Neural cell (in vitro differentiated cells): ENCODE measurements around the gene NRCAM. TPM values are rescaled to one million over a fixed set of nuclear protein-coding genes. Genes with fewer than 3 reads are reported as not detected.

Experiments used
- H2AFZ ChIP-seq: fragments of 200-600, 300-800 bp; sonication (generic), shearing (Covaris generic); 2 replicates; pipeline ENCODE4 v1.6.0; 2014; ENCODE audit warnings: low read depth, mild to moderate bottlenecking, antibody characterized with exemption, low read length, moderate library complexity
- H3F3A ChIP-seq: fragments of 200-600 bp; shearing (Covaris generic); 2 replicates; pipeline ENCODE4 v1.6.1; 2016; ENCODE audit warnings: mild to moderate bottlenecking, moderate library complexity, mixed read lengths, antibody characterized with exemption, low read length; ENCODE audit not compliant: insufficient read depth, poor library complexity, severe bottlenecking
- H3K27ac ChIP-seq: fragments of 200-600, 300-800 bp; sonication (generic), shearing (Covaris generic); 2 replicates; pipeline ENCODE4 v1.5.1; 2014; ENCODE audit warnings: mild to moderate bottlenecking, low read length, moderate library complexity
- H3K27me3 ChIP-seq: fragments of 300-800, 200-600 bp; sonication (generic), shearing (Covaris generic); 2 replicates; pipeline ENCODE4 v1.6.0; 2014; ENCODE audit warnings: mild to moderate bottlenecking, low read depth, low read length, moderate library complexity; ENCODE audit not compliant: insufficient read depth
- H3K36me3 ChIP-seq: fragments of 300-800, 200-600 bp; sonication (generic), shearing (Covaris generic); 2 replicates; pipeline ENCODE4 v1.5.1; 2014; ENCODE audit warnings: mild to moderate bottlenecking, antibody characterized with exemption, low read length, moderate library complexity; ENCODE audit not compliant: insufficient read depth
- H3K4me2 ChIP-seq: fragments of 300-800, 200-600 bp; sonication (generic), shearing (Covaris generic); 2 replicates; pipeline ENCODE4 v1.6.0; 2014; ENCODE audit warnings: mild to moderate bottlenecking, low read length
- H3K4me3 ChIP-seq: fragments of 300-800, 200-600 bp; sonication (generic), shearing (Covaris generic); 2 replicates; pipeline ENCODE4 v1.5.1; 2014; ENCODE audit warnings: mild to moderate bottlenecking, low read length, moderate library complexity
- H3K79me2 ChIP-seq: fragments of 200-600 bp; shearing (Covaris generic); replicated peaks from 2 replicates; pipeline ENCODE4 v1.6.0; 2014; ENCODE audit warnings: mild to moderate bottlenecking, low read length, moderate library complexity; ENCODE audit not compliant: insufficient read depth
- H3K9ac ChIP-seq: fragments of 300-800, 200-600 bp; sonication (generic), shearing (Covaris generic); 2 replicates; pipeline ENCODE4 v1.6.1; 2016; ENCODE audit warnings: mild to moderate bottlenecking, low read length, mixed read lengths
- H3K9me2 ChIP-seq: fragments of 200-600 bp; shearing (Covaris generic); 2 replicates; pipeline ENCODE4 v1.6.1; 2016; ENCODE audit warnings: mild to moderate bottlenecking, low read length, mixed read lengths; ENCODE audit not compliant: insufficient read depth
- H3K9me3 ChIP-seq: fragments of 200-600, 300-800 bp; sonication (generic), shearing (Covaris generic); 2 replicates; pipeline ENCODE4 v1.6.1; 2016; ENCODE audit warnings: mild to moderate bottlenecking, mixed run types, low read length, moderate library complexity, mixed read lengths
- H4K20me1 ChIP-seq: fragments of 200-600 bp; shearing (Covaris generic); 2 replicates; pipeline ENCODE4 v1.6.1; 2016; ENCODE audit warnings: mild to moderate bottlenecking, mixed run types; ENCODE audit not compliant: insufficient read depth
- CTCF ChIP-seq: fragments of 450-650 bp; IDR thresholded peaks from 2 replicates; pipeline ENCODE4 v1.5.1; 2014; ENCODE audit warnings: antibody characterized with exemption, mild to moderate bottlenecking, moderate library complexity; ENCODE audit not compliant: poor library complexity, severe bottlenecking
- EP300 ChIP-seq: fragments of 450-650 bp; conservative IDR thresholded peaks from 2 replicates; pipeline ENCODE4 v1.6.1; 2014; ENCODE audit warnings: antibody characterized with exemption, mild to moderate bottlenecking, moderate library complexity; ENCODE audit not compliant: poor library complexity, severe bottlenecking
- EZH2 ChIP-seq: fragments of 200-600, 300-800 bp; shearing (Covaris generic), sonication (generic); IDR thresholded peaks from 2 replicates; pipeline ENCODE4 v1.6.1; 2014; ENCODE audit warnings: antibody characterized with exemption, low read length, borderline replicate concordance, mild to moderate bottlenecking; ENCODE audit not compliant: insufficient read depth, poor library complexity, severe bottlenecking
- MXI1 ChIP-seq: fragments of 450-650 bp; conservative IDR thresholded peaks from 2 replicates; pipeline ENCODE4 v1.6.1; 2014; ENCODE audit warnings: antibody characterized with exemption, mild to moderate bottlenecking; ENCODE audit not compliant: poor library complexity, severe bottlenecking
- POLR2AphosphoS5 ChIP-seq: IDR thresholded peaks from 2 replicates; pipeline ENCODE4 v1.6.1; 2012
- RAD21 ChIP-seq: fragments of 450-650 bp; conservative IDR thresholded peaks from 2 replicates; pipeline ENCODE4 v1.6.1; 2014; ENCODE audit warnings: antibody characterized with exemption, mild to moderate bottlenecking, moderate library complexity
- SMC3 ChIP-seq: fragments of 450-650 bp; conservative IDR thresholded peaks from 2 replicates; pipeline ENCODE4 v1.6.1; 2014; ENCODE audit warnings: antibody characterized with exemption, mild to moderate bottlenecking, moderate library complexity; ENCODE audit not compliant: poor library complexity
- TAF1 ChIP-seq: IDR thresholded peaks from 2 replicates; pipeline ENCODE4 v1.6.1; 2012; ENCODE audit warnings: low read depth
- polyA plus RNA-seq: library from polyadenylated mRNA; depleted of rRNA; stranded (reverse); fragments of >200 nt; gene quantifications from 2 replicates; pipeline ENCODE4 v1.2.3, GENCODE V29; 2014
- TF ChIP-seq, protein P1 (sequence below): IDR thresholded peaks from 2 replicates; pipeline ENCODE4 v1.6.1; 2012; ENCODE audit warnings: borderline replicate concordance

NRCAM gene
- polyA plus RNA-seq, 1 donor from 2014 or later = 90.9 TPM

GRCh38 chr7:108335269-108335918, 120.8 kb downstream of the NRCAM start:
- Histone ChIP-seq H3K9me3 (no peaks in the 10 kb centered on the region), H4K20me1 (no peaks in the 10 kb centered on the region), H3K27me3 (no peaks in the 10 kb centered on the region), H3K4me2 (no peak overlapping the region), H2AFZ (no peak overlapping the region), H3K4me3 (no peak overlapping the region), H3K36me3 (no peaks in the 10 kb centered on the region), H3F3A (no peaks in the 10 kb centered on the region), H3K79me2 (peaks cover 6% of the 10 kb centered on the region), H3K27ac (no peak overlapping the region), H3K9me2 (no peaks in the 10 kb centered on the region), H3K9ac (no peak overlapping the region)
- TF ChIP-seq EP300 (no peak), MXI1 (no peak), EZH2 (no peak), POLR2AphosphoS5 (no peak), SMC3 (no peak), RAD21 (no peak), CTCF (no peak), TAF1 (no peak)
- TF ChIP-seq, protein P1, sequence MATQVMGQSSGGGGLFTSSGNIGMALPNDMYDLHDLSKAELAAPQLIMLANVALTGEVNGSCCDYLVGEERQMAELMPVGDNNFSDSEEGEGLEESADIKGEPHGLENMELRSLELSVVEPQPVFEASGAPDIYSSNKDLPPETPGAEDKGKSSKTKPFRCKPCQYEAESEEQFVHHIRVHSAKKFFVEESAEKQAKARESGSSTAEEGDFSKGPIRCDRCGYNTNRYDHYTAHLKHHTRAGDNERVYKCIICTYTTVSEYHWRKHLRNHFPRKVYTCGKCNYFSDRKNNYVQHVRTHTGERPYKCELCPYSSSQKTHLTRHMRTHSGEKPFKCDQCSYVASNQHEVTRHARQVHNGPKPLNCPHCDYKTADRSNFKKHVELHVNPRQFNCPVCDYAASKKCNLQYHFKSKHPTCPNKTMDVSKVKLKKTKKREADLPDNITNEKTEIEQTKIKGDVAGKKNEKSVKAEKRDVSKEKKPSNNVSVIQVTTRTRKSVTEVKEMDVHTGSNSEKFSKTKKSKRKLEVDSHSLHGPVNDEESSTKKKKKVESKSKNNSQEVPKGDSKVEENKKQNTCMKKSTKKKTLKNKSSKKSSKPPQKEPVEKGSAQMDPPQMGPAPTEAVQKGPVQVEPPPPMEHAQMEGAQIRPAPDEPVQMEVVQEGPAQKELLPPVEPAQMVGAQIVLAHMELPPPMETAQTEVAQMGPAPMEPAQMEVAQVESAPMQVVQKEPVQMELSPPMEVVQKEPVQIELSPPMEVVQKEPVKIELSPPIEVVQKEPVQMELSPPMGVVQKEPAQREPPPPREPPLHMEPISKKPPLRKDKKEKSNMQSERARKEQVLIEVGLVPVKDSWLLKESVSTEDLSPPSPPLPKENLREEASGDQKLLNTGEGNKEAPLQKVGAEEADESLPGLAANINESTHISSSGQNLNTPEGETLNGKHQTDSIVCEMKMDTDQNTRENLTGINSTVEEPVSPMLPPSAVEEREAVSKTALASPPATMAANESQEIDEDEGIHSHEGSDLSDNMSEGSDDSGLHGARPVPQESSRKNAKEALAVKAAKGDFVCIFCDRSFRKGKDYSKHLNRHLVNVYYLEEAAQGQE = no peak

GRCh38 chr7:108332937-108333336, 123.3 kb downstream of the NRCAM start:
- Histone ChIP-seq H3K79me2 (peaks cover 6% of the 10 kb centered on the region), H3K4me3 (no peak overlapping the region), H2AFZ (no peak overlapping the region), H3K9me3 (no peaks in the 10 kb centered on the region), H3K9me2 (no peaks in the 10 kb centered on the region), H3F3A (no peaks in the 10 kb centered on the region), H3K27me3 (no peaks in the 10 kb centered on the region), H3K36me3 (no peaks in the 10 kb centered on the region), H3K27ac (no peak overlapping the region), H4K20me1 (no peaks in the 10 kb centered on the region), H3K4me2 (no peak overlapping the region), H3K9ac (no peak overlapping the region)
- TF ChIP-seq SMC3 = no peak
- no peak for TF ChIP-seq MXI1
- no peak for TF ChIP-seq TAF1
- no peak for TF ChIP-seq POLR2AphosphoS5
- no peak for TF ChIP-seq EP300
- TF ChIP-seq EZH2 = no peak
- no peak for TF ChIP-seq RAD21
- no peak for TF ChIP-seq CTCF
- TF ChIP-seq, protein P1 = no peak
